H1 (cell line): ENCODE results near the gene SMIM23. TPM values are rescaled to one million over a fixed set of nuclear protein-coding genes. Genes with fewer than 3 reads are reported as not detected.

Experiments
- CTCF ChIA-PET: fragments of 300-600 bp; sonication (Branson Sonifier 250); formaldehyde crosslinking; loops from one replicate; lab custom pipeline; 2021; ENCODE audit not compliant: partially characterized antibody; lab: Charles Lee
- POLR2A ChIA-PET: fragments of 300-600 bp; sonication (Branson Sonifier 250); formaldehyde crosslinking; loops from one replicate; lab custom pipeline; 2021; ENCODE audit warnings: inconsistent platforms; ENCODE audit not compliant: partially characterized antibody; lab: Charles Lee
- DNase-seq, 2 experiments: peaks; one replicate each; pipeline versions ENCODE4 v3.0.0 to v3.0.0-alpha.2; 2010 to 2022; ENCODE audit warnings: low spot score in 2 of 2, low read depth in 1 of 2, mixed read lengths in 1 of 2
- FAIRE-seq: peaks from 2 replicates; lab custom pipeline; 2011; peaks lifted over from hg19 to GRCh38; lab: Jason Lieb, UNC
- H2AFZ ChIP-seq: 2 replicates; pipeline ENCODE4 v1.8.1; 2012; ENCODE audit warnings: low read length, inconsistent platforms
- H2AK5ac ChIP-seq: 2 replicates; pipeline ENCODE4 v1.6.1; 2013; ENCODE audit warnings: low read depth, low read length
- H2BK120ac ChIP-seq: replicated peaks from 2 replicates; pipeline ENCODE3; 2013; ENCODE audit warnings: low read depth, low read length, inconsistent platforms
- H2BK12ac ChIP-seq: 2 replicates; pipeline ENCODE4 v1.6.1; 2013; ENCODE audit warnings: low read depth, low read length
- H2BK15ac ChIP-seq: 2 replicates; pipeline ENCODE4 v1.6.1; 2013; ENCODE audit warnings: low read length
- H2BK20ac ChIP-seq: 2 replicates; pipeline ENCODE4 v1.6.1; 2013; ENCODE audit warnings: low read length
- H2BK5ac ChIP-seq: 2 replicates; pipeline ENCODE4 v1.6.1; 2013; ENCODE audit warnings: low read depth, low read length
- H3K14ac ChIP-seq: 2 replicates; pipeline ENCODE4 v1.6.1; 2013; ENCODE audit warnings: inconsistent platforms; ENCODE audit not compliant: insufficient read length
- H3K18ac ChIP-seq: 2 replicates; pipeline ENCODE4 v1.6.1; 2013; ENCODE audit warnings: low read length; ENCODE audit errors: extremely low read depth
- H3K23ac ChIP-seq: 2 replicates; pipeline ENCODE4 v1.6.1; 2013; ENCODE audit warnings: inconsistent platforms; ENCODE audit not compliant: insufficient read length
- H3K23me2 ChIP-seq: 2 replicates; pipeline ENCODE4 v1.6.1; 2013; ENCODE audit warnings: low read depth, low read length
- H3K27ac ChIP-seq: 2 replicates; pipeline ENCODE4 v1.6.1; 2011; ENCODE audit warnings: low read depth, low read length, inconsistent platforms
- H3K27me3 ChIP-seq, 4 experiments: replicated peaks in 1 of 4; 1 replicate in 1 of 4; 2 replicates in 3 of 4; pipeline versions ENCODE4 v1.6.1 to v1.8.1; 2011 to 2013; ENCODE audit warnings: low read length in 3 of 4, mild to moderate bottlenecking in 3 of 4, inconsistent platforms in 2 of 4, mixed read lengths in 2 of 4, moderate library complexity in 1 of 4; ENCODE audit not compliant: control insufficient read depth in 3 of 4, insufficient read depth in 3 of 4; ENCODE audit errors: extremely low read depth in 1 of 4
- H3K36me3 ChIP-seq, 4 experiments: 2 replicates each; pipeline versions ENCODE4 v1.6.1 to v1.8.1; 2011 to 2013; ENCODE audit warnings: mild to moderate bottlenecking in 4 of 4, low read length in 3 of 4, moderate library complexity in 2 of 4, control low read depth in 1 of 4, inconsistent platforms in 1 of 4; ENCODE audit not compliant: insufficient read depth in 4 of 4, control insufficient read depth in 2 of 4
- H3K4ac ChIP-seq: replicated peaks from 2 replicates; pipeline ENCODE3; 2013; ENCODE audit warnings: low read length, low read depth, mixed read lengths, inconsistent platforms; ENCODE audit not compliant: insufficient read length
- H3K4me1 ChIP-seq, 4 experiments: replicated peaks in 1 of 4; 1 replicate in 1 of 4; 2 replicates in 3 of 4; pipeline versions ENCODE4 v1.6.1 to v1.8.1; 2011 to 2013; ENCODE audit warnings: low read length in 3 of 4, inconsistent platforms in 2 of 4, mixed read lengths in 1 of 4; ENCODE audit not compliant: insufficient read depth in 4 of 4, control insufficient read depth in 3 of 4
- H3K4me2 ChIP-seq, 2 experiments: 2 replicates each; pipeline versions ENCODE4 v1.6.1 to v1.8.1; 2011 to 2013; ENCODE audit warnings: low read depth in 2 of 2, low read length in 2 of 2, control low read depth in 1 of 2, inconsistent platforms in 1 of 2, mild to moderate bottlenecking in 1 of 2; ENCODE audit not compliant: insufficient read depth in 1 of 2
- H3K4me3 ChIP-seq, 4 experiments: fragments of 200-600, 300-600 bp in 1 of 4; sonication (generic), shearing (Covaris generic), sonication (Bioruptor Twin) in 1 of 4; 2 replicates each; pipeline versions ENCODE4 v1.5.1 to v1.8.1; 2011 to 2016; ENCODE audit warnings: low read length in 4 of 4, low read depth in 3 of 4, control low read depth in 2 of 4, inconsistent platforms in 2 of 4, mild to moderate bottlenecking in 2 of 4, mixed read lengths in 1 of 4, moderate library complexity in 1 of 4; ENCODE audit not compliant: insufficient read depth in 2 of 4; ENCODE audit errors: extremely low read depth in 1 of 4
- H3K56ac ChIP-seq: replicated peaks from 2 replicates; pipeline ENCODE3; 2013; ENCODE audit warnings: low read depth, mild to moderate bottlenecking, mixed read lengths, low read length, inconsistent platforms; ENCODE audit not compliant: insufficient read length
- H3K79me1 ChIP-seq: 2 replicates; pipeline ENCODE4 v1.6.1; 2013; ENCODE audit warnings: low read depth, low read length, control low read depth
- H3K79me2 ChIP-seq, 2 experiments: 2 replicates each; pipeline versions ENCODE4 v1.6.1 to v1.8.1; 2012 to 2013; ENCODE audit warnings: low read length in 2 of 2, mild to moderate bottlenecking in 2 of 2, inconsistent platforms in 1 of 2; ENCODE audit not compliant: insufficient read depth in 2 of 2, control insufficient read depth in 1 of 2
- H3K9ac ChIP-seq, 4 experiments: replicated peaks in 1 of 4; 1 replicate in 1 of 4; 2 replicates in 3 of 4; pipeline versions ENCODE4 v1.6.1 to v1.8.1; 2011 to 2013; ENCODE audit warnings: low read depth in 3 of 4, low read length in 3 of 4, control low read depth in 2 of 4, mild to moderate bottlenecking in 2 of 4, moderate library complexity in 2 of 4, inconsistent platforms in 1 of 4; ENCODE audit errors: extremely low read depth in 1 of 4
- H3K9me3 ChIP-seq, 2 experiments: 2 replicates each; pipeline versions ENCODE4 v1.6.1 to v1.8.1; 2012 to 2013; ENCODE audit warnings: mild to moderate bottlenecking in 2 of 2, moderate library complexity in 2 of 2, control low read depth in 1 of 2, inconsistent platforms in 1 of 2, low read depth in 1 of 2, low read length in 1 of 2, mixed read lengths in 1 of 2; ENCODE audit not compliant: insufficient read depth in 2 of 2
- H4K20me1 ChIP-seq, 2 experiments: replicated peaks in 1 of 2; 2 replicates each; pipeline versions ENCODE3 to v1.8.1; 2011 to 2013; ENCODE audit warnings: inconsistent platforms in 2 of 2, low read length in 2 of 2, mild to moderate bottlenecking in 1 of 2; ENCODE audit not compliant: insufficient read depth in 2 of 2, control insufficient read depth in 1 of 2
- H4K5ac ChIP-seq: 2 replicates; pipeline ENCODE4 v1.6.1; 2013; ENCODE audit warnings: low read length, low read depth, mixed read lengths, inconsistent platforms; ENCODE audit not compliant: insufficient read length
- H4K8ac ChIP-seq: 2 replicates; pipeline ENCODE4 v1.8.0; 2013; ENCODE audit warnings: mild to moderate bottlenecking, moderate library complexity, low read length, inconsistent platforms; ENCODE audit not compliant: insufficient read depth; ENCODE audit errors: extremely low read depth
- H4K91ac ChIP-seq: replicated peaks from 2 replicates; pipeline ENCODE3; 2013; ENCODE audit warnings: low read length, mixed read lengths, inconsistent platforms; ENCODE audit not compliant: insufficient read length
- CBX5 ChIP-seq: fragments of 300-800, 300-1000 bp; sonication (generic); IDR thresholded peaks from 2 replicates; pipeline ENCODE4 v1.7.1; 2016; ENCODE audit warnings: antibody characterized with exemption, low read length, low read depth
- CBX8 ChIP-seq: fragments of 300-800, 300-1000 bp; sonication (generic); IDR thresholded peaks from 2 replicates; pipeline ENCODE4 v1.7.1; 2016; ENCODE audit warnings: low read depth, low read length, borderline replicate concordance
- CEBPB ChIP-seq: IDR thresholded peaks from 2 replicates; pipeline ENCODE4 v1.6.1; 2012; ENCODE audit warnings: low read depth, low read length
- EP300 ChIP-seq, 2 experiments: IDR thresholded peaks; 1 replicate in 1 of 2; 2 replicates in 1 of 2; pipeline ENCODE4 v1.6.1; 2011 to 2012; ENCODE audit warnings: low read depth in 2 of 2, low read length in 2 of 2, mild to moderate bottlenecking in 2 of 2, borderline replicate concordance in 1 of 2, inconsistent platforms in 1 of 2, moderate library complexity in 1 of 2
- EZH2 ChIP-seq: fragments of 200-600 bp; sonication (generic); IDR thresholded peaks from 2 replicates; pipeline ENCODE4 v1.7.1; 2012; ENCODE audit warnings: low read depth, mild to moderate bottlenecking, moderate library complexity, low read length, inconsistent platforms; ENCODE audit not compliant: severe bottlenecking
- KDM4A ChIP-seq: IDR thresholded peaks from one replicate; pipeline ENCODE4 v1.7.1; 2012; ENCODE audit warnings: low read depth, mild to moderate bottlenecking, moderate library complexity, low read length, inconsistent platforms; ENCODE audit not compliant: severe bottlenecking
- POLR2AphosphoS5 ChIP-seq: IDR thresholded peaks from 2 replicates; pipeline ENCODE4 v1.6.1; 2011; ENCODE audit warnings: low read depth, low read length
- RXRA ChIP-seq: IDR thresholded peaks from 2 replicates; pipeline ENCODE4 v1.6.1; 2011; ENCODE audit warnings: low read depth, mild to moderate bottlenecking, low read length, moderate library complexity; ENCODE audit not compliant: insufficient read depth
- SAP30 ChIP-seq: fragments of 300-600 bp; sonication (generic); IDR thresholded peaks from 2 replicates; pipeline ENCODE4 v1.7.1; 2012; ENCODE audit warnings: low read length, moderate library complexity, mild to moderate bottlenecking, inconsistent platforms; ENCODE audit not compliant: insufficient read depth, insufficient replicate concordance
- SIRT6 ChIP-seq: IDR thresholded peaks from one replicate; pipeline ENCODE4 v1.7.1; 2012; ENCODE audit warnings: low read length, inconsistent platforms
- SP1 ChIP-seq: IDR thresholded peaks from 2 replicates; pipeline ENCODE4 v1.6.1; 2011; ENCODE audit warnings: low read depth, low read length
- SUZ12 ChIP-seq: fragments of 200-600 bp; sonication (generic); IDR thresholded peaks from 2 replicates; pipeline ENCODE4 v1.6.1; 2012; ENCODE audit warnings: mild to moderate bottlenecking, inconsistent platforms, low read length, moderate library complexity, mixed read lengths
- TBP ChIP-seq: IDR thresholded peaks from 2 replicates; pipeline ENCODE4 v1.6.1; 2011; ENCODE audit warnings: low read depth, low read length, improper control_type of control experiment
- YY1 ChIP-seq: IDR thresholded peaks from 2 replicates; pipeline ENCODE4 v1.6.1; 2011; ENCODE audit warnings: low read depth, mild to moderate bottlenecking, low read length
- WGBS, 2 experiments: shearing (Covaris generic) in 1 of 2; methylation state at CpG; one replicate each; pipeline versions ENCODE4 v1.1.6 to v1.1.7; 2013 to 2015; ENCODE audit warnings: low lambda C conversion rate in 2 of 2, mixed read lengths in 2 of 2, inconsistent platforms in 1 of 2, low coverage in 1 of 2, missing lambda C conversion rate in 1 of 2; ENCODE audit not compliant: insufficient replicate concordance in 2 of 2, insufficient coverage in 1 of 2, insufficient read length in 1 of 2; ENCODE audit errors: extremely low coverage in 1 of 2, missing lambda C conversion rate in 1 of 2; 5-methylcytosine and 5-hydroxymethylcytosine counted together
- polyA plus RNA-seq, 7 experiments: library from polyadenylated mRNA; depleted of rRNA in 3 of 7; stranded (reverse) in 5 of 7; unstranded in 2 of 7; fragments of >200 nt in 5 of 7; fragments of 200-250 nt in 2 of 7; gene quantifications; 1 replicate in 5 of 7; 2 replicates in 1 of 7; 4 replicates in 1 of 7; pipeline versions ENCODE4 v1.2.1 to v1.2.3, GENCODE V29; 2011 to 2013; ENCODE audit warnings: missing spikeins in 2 of 7, mixed read lengths in 2 of 7
- total RNA-seq: library from RNA; stranded (reverse); fragmentation: NEBNext Ultra II Directional; extraction: Animal tissue kit (Norgen Biotek cat#: 25700); gene quantifications from 2 replicates; pipeline ENCODE4 v1.2.1, GENCODE V29; 2021

The SMIM23 gene
- total and polyA plus RNA-seq, 2 of the 8 experiments (the other 6 are each of a cell fraction or from before 2014, with no cell fraction given) = not detected

- H3K4me2 ChIP-seq = no peak overlapping the region
- DNase-seq = no peak
- no peaks in the 10 kb centered on the region for H3K36me3 ChIP-seq
- ChIA-PET CTCF (interaction anchor here (0.7 to 1.9 kb wide), 2 partner anchors 78 to 115 kb away, joined by 4 to 5 read pairs; no protein-coding TSS in a partner anchor), POLR2A (no interaction called here)
- no peak for FAIRE-seq
- no peak overlapping the region for H2BK120ac ChIP-seq
- no peak overlapping the region for H4K5ac ChIP-seq
- no peak overlapping the region for H2AFZ ChIP-seq
- no peaks in the 10 kb centered on the region for H3K79me2 ChIP-seq
- H2BK5ac ChIP-seq = no peak overlapping the region
- no peak overlapping the region for H3K27ac ChIP-seq
- WGBS, 2 experiments = 83% methylated on average over 1 of the region's 1 CpG; no CpG with 5 or more reads in 1 of the 2 experiments
- no peak overlapping the region for H4K91ac ChIP-seq
- no peaks in the 10 kb centered on the region; a peak in 1 of 7 replicates for H3K27me3 ChIP-seq
- no peak overlapping the region for H2BK20ac ChIP-seq
- H3K79me1 ChIP-seq = no peaks in the 10 kb centered on the region
- no peak overlapping the region for H3K4ac ChIP-seq
- H3K9ac ChIP-seq = no peak overlapping the region
- TF ChIP-seq EZH2 (no peak), SAP30 (no peak), YY1 (no peak), CBX5 (no peak), SIRT6 (no peak), SUZ12 (no peak), SP1 (no peak), CBX8 (no peak), RXRA (no peak), CEBPB (no peak), KDM4A (no peak), TBP (no peak), EP300 (IDR thresholded peaks at IDR 0.05; ENCODE audit: borderline replicate concordance in 1 of 2, low read depth in 2 of 2, low read length in 2 of 2) (no peak), POLR2AphosphoS5 (no peak)
- no peaks in the 10 kb centered on the region for H3K9me3 ChIP-seq
- H3K56ac ChIP-seq = no peak overlapping the region
- no peak overlapping the region for H3K23ac ChIP-seq
- no peak overlapping the region for H2AK5ac ChIP-seq
- H3K4me3 ChIP-seq = no peak overlapping the region
- no peak overlapping the region for H2BK15ac ChIP-seq
- H4K8ac ChIP-seq = no peak overlapping the region
- H4K20me1 ChIP-seq = no peaks in the 10 kb centered on the region
- no peaks in the 10 kb centered on the region for H3K23me2 ChIP-seq
- H3K14ac ChIP-seq = no peak overlapping the region
- no peak overlapping the region for H2BK12ac ChIP-seq
- H3K18ac ChIP-seq = no peak overlapping the region
- no peaks in the 10 kb centered on the region for H3K4me1 ChIP-seq
Observed at GRCh38 chr5:171759777-171760176, 25.8 kb upstream of the SMIM23 start.
